Keratinocyte (primary cell): ENCODE results near the gene MLXIP. TPM values are rescaled to one million over a fixed set of nuclear protein-coding genes. Genes with fewer than 3 reads are reported as not detected.

Source experiments
- DNase-seq: peaks from one replicate; pipeline ENCODE4 v3.0.0-alpha.2; 2011; ENCODE audit warnings: low read depth, missing footprints, low spot score
- FAIRE-seq: peaks from 2 replicates; lab custom pipeline; 2011; peaks lifted over from hg19 to GRCh38; lab: Jason Lieb, UNC
- H2AFZ ChIP-seq: 2 replicates; pipeline ENCODE4 v1.6.0; 2012; ENCODE audit warnings: low read length, control low read depth, inconsistent platforms; ENCODE audit not compliant: control insufficient read depth
- H3K27ac ChIP-seq: 2 replicates; pipeline ENCODE4 v1.5.1; 2011; ENCODE audit warnings: low read length; ENCODE audit not compliant: control insufficient read depth, insufficient read depth
- H3K27me3 ChIP-seq: 3 replicates; pipeline ENCODE4 v1.6.0; 2011; ENCODE audit warnings: low read length; ENCODE audit not compliant: control insufficient read depth, insufficient read depth; ENCODE audit errors: extremely low read depth
- H3K36me3 ChIP-seq, 2 experiments: 2 replicates in 1 of 2; 3 replicates in 1 of 2; pipeline ENCODE4 v1.5.1; 2011; ENCODE audit warnings: low read length in 2 of 2, mild to moderate bottlenecking in 1 of 2; ENCODE audit not compliant: control insufficient read depth in 2 of 2, insufficient read depth in 2 of 2; ENCODE audit errors: extremely low read depth in 1 of 2
- H3K4me1 ChIP-seq: 3 replicates; pipeline ENCODE4 v1.5.1; 2011; ENCODE audit warnings: low read length; ENCODE audit not compliant: control insufficient read depth, insufficient read depth; ENCODE audit errors: extremely low read depth
- H3K4me2 ChIP-seq: 3 replicates; pipeline ENCODE4 v1.6.0; 2011; ENCODE audit warnings: low read depth, low read length; ENCODE audit not compliant: control insufficient read depth, insufficient read depth; ENCODE audit errors: extremely low read depth
- H3K4me3 ChIP-seq, 3 experiments: fragments of 200-600 bp in 1 of 3; sonication (generic) in 1 of 3; 2 replicates in 2 of 3; 3 replicates in 1 of 3; pipeline ENCODE4 v1.5.1; 2011 to 2016; ENCODE audit warnings: low read length in 3 of 3, mild to moderate bottlenecking in 3 of 3, control low read depth in 2 of 3, inconsistent platforms in 1 of 3, low read depth in 1 of 3, mixed read lengths in 1 of 3, mixed run types in 1 of 3, moderate library complexity in 1 of 3; ENCODE audit not compliant: control insufficient read depth in 2 of 3, insufficient read depth in 2 of 3; ENCODE audit errors: extremely low read depth in 1 of 3
- H3K79me2 ChIP-seq: 2 replicates; pipeline ENCODE4 v1.6.0; 2012; ENCODE audit warnings: low read length; ENCODE audit not compliant: control insufficient read depth, insufficient read depth
- H3K9ac ChIP-seq: 3 replicates; pipeline ENCODE4 v1.6.0; 2011; ENCODE audit warnings: low read length; ENCODE audit not compliant: control insufficient read depth, insufficient read depth; ENCODE audit errors: extremely low read depth
- H3K9me1 ChIP-seq: 3 replicates; pipeline ENCODE4 v1.6.0; 2011; ENCODE audit warnings: low read length; ENCODE audit not compliant: control insufficient read depth, insufficient read depth; ENCODE audit errors: extremely low read depth
- H3K9me3 ChIP-seq: 2 replicates; pipeline ENCODE4 v1.5.1; 2012; ENCODE audit warnings: low read depth, low read length; ENCODE audit not compliant: control insufficient read depth
- H4K20me1 ChIP-seq: 3 replicates; pipeline ENCODE4 v1.6.0; 2011; ENCODE audit warnings: low read length; ENCODE audit not compliant: control insufficient read depth, insufficient read depth; ENCODE audit errors: extremely low read depth
- EZH2 ChIP-seq: IDR thresholded peaks from one replicate; pipeline ENCODE4 v1.6.1; 2012; ENCODE audit warnings: inconsistent platforms, mild to moderate bottlenecking, low read length, moderate library complexity
- dilution Hi-C: fragments of 300-500 bp; cut with MboI; formaldehyde crosslinking; loops from one replicate; pipeline ENCODE4 v1.7.0; 2020; ENCODE audit warnings: low sequenced_read_pairs; ENCODE audit not compliant: extremely low pct_ligation_motif_present
- polyA plus RNA-seq, 5 experiments: library from polyadenylated mRNA; depleted of rRNA in 3 of 5; stranded (reverse) in 3 of 5; stranded (forward) in 1 of 5; unstranded in 1 of 5; fragments of >200 nt; gene quantifications; 1 replicate in 1 of 5; 2 replicates in 3 of 5; 3 replicates in 1 of 5; pipeline versions ENCODE4 v1.2.1 to v1.2.3, GENCODE V29; 2011 to 2012; ENCODE audit warnings: missing spikeins in 2 of 5, low read depth in 1 of 5, low replicate concordance in 1 of 5
- TF ChIP-seq, protein P1 (sequence below), 3 experiments: IDR thresholded peaks in 1 of 3; conservative IDR thresholded peaks in 1 of 3; optimal IDR thresholded peaks in 1 of 3; 2 replicates in 2 of 3; 3 replicates in 1 of 3; pipeline versions ENCODE3 to v1.5.1; 2011; ENCODE audit warnings: low read length in 3 of 3, mild to moderate bottlenecking in 3 of 3, moderate library complexity in 2 of 3, control low read depth in 1 of 3, inconsistent platforms in 1 of 3; ENCODE audit not compliant: insufficient read depth in 2 of 3; ENCODE audit errors: extremely low read depth in 1 of 3

The MLXIP gene
- polyA plus RNA-seq, 1 donor (not counting 4 experiments of a cell fraction or from before 2014, with no cell fraction given) = 5.5 TPM

GRCh38 chr12:122050706-122051105 lies 27.9 kb upstream of the MLXIP start:
- dilution Hi-C loops = no loop called here
- no peak for TF ChIP-seq EZH2
- TF ChIP-seq, protein P1, sequence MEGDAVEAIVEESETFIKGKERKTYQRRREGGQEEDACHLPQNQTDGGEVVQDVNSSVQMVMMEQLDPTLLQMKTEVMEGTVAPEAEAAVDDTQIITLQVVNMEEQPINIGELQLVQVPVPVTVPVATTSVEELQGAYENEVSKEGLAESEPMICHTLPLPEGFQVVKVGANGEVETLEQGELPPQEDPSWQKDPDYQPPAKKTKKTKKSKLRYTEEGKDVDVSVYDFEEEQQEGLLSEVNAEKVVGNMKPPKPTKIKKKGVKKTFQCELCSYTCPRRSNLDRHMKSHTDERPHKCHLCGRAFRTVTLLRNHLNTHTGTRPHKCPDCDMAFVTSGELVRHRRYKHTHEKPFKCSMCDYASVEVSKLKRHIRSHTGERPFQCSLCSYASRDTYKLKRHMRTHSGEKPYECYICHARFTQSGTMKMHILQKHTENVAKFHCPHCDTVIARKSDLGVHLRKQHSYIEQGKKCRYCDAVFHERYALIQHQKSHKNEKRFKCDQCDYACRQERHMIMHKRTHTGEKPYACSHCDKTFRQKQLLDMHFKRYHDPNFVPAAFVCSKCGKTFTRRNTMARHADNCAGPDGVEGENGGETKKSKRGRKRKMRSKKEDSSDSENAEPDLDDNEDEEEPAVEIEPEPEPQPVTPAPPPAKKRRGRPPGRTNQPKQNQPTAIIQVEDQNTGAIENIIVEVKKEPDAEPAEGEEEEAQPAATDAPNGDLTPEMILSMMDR (optimal IDR thresholded peaks at IDR 0.05 in 1 of 3, IDR thresholded peaks at IDR 0.05 in 1 of 3, conservative IDR thresholded peaks at IDR 0.05 in 1 of 3; ENCODE audit: extremely low read depth in 1 of 3, insufficient read depth in 2 of 3, low read length in 3 of 3) = no peak
- no peaks in the 10 kb centered on the region for H3K27me3 ChIP-seq
- no peak for DNase-seq
- no peaks in the 10 kb centered on the region for H3K79me2 ChIP-seq
- H3K27ac ChIP-seq = no peak overlapping the region
- H3K9ac ChIP-seq = no peak overlapping the region
- no peak for FAIRE-seq
- H2AFZ ChIP-seq = no peak overlapping the region
- H3K4me1 ChIP-seq = no peaks in the 10 kb centered on the region
- peaks cover 14 to 28% of the 10 kb centered on the region in 2 experiments for H3K36me3 ChIP-seq
- H3K9me3 ChIP-seq = no peaks in the 10 kb centered on the region
- no peak overlapping the region for H3K4me2 ChIP-seq
- peaks cover 6% of the 10 kb centered on the region for H4K20me1 ChIP-seq
- no peak overlapping the region for H3K4me3 ChIP-seq
- no peaks in the 10 kb centered on the region for H3K9me1 ChIP-seq

GRCh38 chr12:122051231-122051876 lies 27.2 kb upstream of the MLXIP start:
- Histone ChIP-seq H3K9ac (no peak overlapping the region), H3K4me3 (no peak overlapping the region), H3K4me2 (no peak overlapping the region), H3K36me3 (peaks cover 14 to 29% of the 10 kb centered on the region in 2 experiments), H3K27ac (no peak overlapping the region), H3K27me3 (no peaks in the 10 kb centered on the region), H2AFZ (no peak overlapping the region), H3K4me1 (no peaks in the 10 kb centered on the region), H3K79me2 (no peaks in the 10 kb centered on the region), H3K9me1 (no peaks in the 10 kb centered on the region), H3K9me3 (no peaks in the 10 kb centered on the region), H4K20me1 (peaks cover 6% of the 10 kb centered on the region)
- FAIRE-seq (no peak), DNase-seq (no peak)
- dilution Hi-C loops = no loop called here
- TF ChIP-seq, protein P1 (optimal IDR thresholded peaks at IDR 0.05 in 1 of 3, IDR thresholded peaks at IDR 0.05 in 1 of 3, conservative IDR thresholded peaks at IDR 0.05 in 1 of 3; ENCODE audit: extremely low read depth in 1 of 3, insufficient read depth in 2 of 3, low read length in 3 of 3) = no peak
